CD14-positive monocyte (primary cell): ENCODE data around the gene LYSMD4. TPM values are rescaled to one million over a fixed set of nuclear protein-coding genes. Genes with fewer than 3 reads are reported as not detected.

Source experiments
- DNase-seq, 3 donors: peaks; one replicate each; pipeline ENCODE4 v3.0.0-alpha.2; 2011 to 2022
- H2AFZ ChIP-seq: 2 replicates; pipeline ENCODE4 v1.6.0; 2012; ENCODE audit warnings: mild to moderate bottlenecking, low read depth, low read length, inconsistent platforms; ENCODE audit not compliant: insufficient read depth, poor library complexity, severe bottlenecking
- H3K27ac ChIP-seq, 2 donors: 1 replicate in 1 of 2; 2 replicates in 1 of 2; pipeline ENCODE4 v1.5.1; 2012 to 2013; ENCODE audit warnings: low read length in 2 of 2, control low read depth in 1 of 2, inconsistent platforms in 1 of 2, low read depth in 1 of 2, mild to moderate bottlenecking in 1 of 2
- H3K27me3 ChIP-seq, 2 donors: one replicate each; pipeline versions ENCODE4 v1.6.0 to v1.6.1; 2011 to 2013; ENCODE audit warnings: low read length in 2 of 2; ENCODE audit not compliant: control insufficient read depth in 2 of 2, insufficient read depth in 2 of 2
- H3K36me3 ChIP-seq, 2 donors: replicated peaks in 1 of 2; 1 replicate in 1 of 2; 2 replicates in 1 of 2; pipeline versions ENCODE4 v1.5.1 to v1.6.1; 2012 to 2013; ENCODE audit warnings: low read length in 2 of 2, control low read depth in 1 of 2, inconsistent platforms in 1 of 2, mild to moderate bottlenecking in 1 of 2; ENCODE audit not compliant: insufficient read depth in 2 of 2, control insufficient read depth in 1 of 2
- H3K4me1 ChIP-seq, 2 donors: 1 replicate in 1 of 2; 2 replicates in 1 of 2; pipeline versions ENCODE4 v1.5.1 to v1.6.1; 2012 to 2013; ENCODE audit warnings: low read length in 2 of 2, control low read depth in 1 of 2, inconsistent platforms in 1 of 2, mild to moderate bottlenecking in 1 of 2, moderate library complexity in 1 of 2; ENCODE audit not compliant: insufficient read depth in 2 of 2, control insufficient read depth in 1 of 2
- H3K4me2 ChIP-seq: replicated peaks from 2 replicates; pipeline ENCODE3; 2012; ENCODE audit warnings: low read length, moderate library complexity, mild to moderate bottlenecking; ENCODE audit not compliant: poor library complexity, severe bottlenecking; ENCODE audit errors: extremely low read depth
- H3K4me3 ChIP-seq, 3 experiments: fragments of 200-600 bp in 1 of 3; sonication (generic) in 1 of 3; replicated peaks in 1 of 3; 1 replicate in 2 of 3; 2 replicates in 1 of 3; pipeline ENCODE4 v1.5.1; 2011 to 2013; ENCODE audit warnings: low read length in 3 of 3, mild to moderate bottlenecking in 3 of 3, control low read depth in 2 of 3, low read depth in 2 of 3, inconsistent platforms in 1 of 3, moderate library complexity in 1 of 3
- H3K79me2 ChIP-seq: 2 replicates; pipeline ENCODE4 v1.6.0; 2012; ENCODE audit warnings: mild to moderate bottlenecking, control low read depth, inconsistent platforms, low read length, moderate library complexity; ENCODE audit not compliant: insufficient read depth
- H3K9ac ChIP-seq: 2 replicates; pipeline ENCODE4 v1.6.0; 2017; ENCODE audit warnings: low read length, mild to moderate bottlenecking; ENCODE audit not compliant: insufficient read depth, poor library complexity, severe bottlenecking
- H3K9me3 ChIP-seq, 2 donors: replicated peaks in 1 of 2; 1 replicate in 1 of 2; 2 replicates in 1 of 2; pipeline versions ENCODE4 v1.5.1 to v1.6.1; 2012 to 2013; ENCODE audit warnings: low read length in 2 of 2, control low read depth in 1 of 2; ENCODE audit not compliant: control insufficient read depth in 1 of 2, insufficient read depth in 1 of 2
- H4K20me1 ChIP-seq: 2 replicates; pipeline ENCODE4 v1.6.0; 2012; ENCODE audit warnings: mild to moderate bottlenecking, low read length, control low read depth, moderate library complexity; ENCODE audit not compliant: insufficient read depth
- H3K27ac Mint-ChIP-seq, 7 donors: one replicate each; pipeline ENCODE4 v1.8.0; 2020; ENCODE audit warnings: mild to moderate bottlenecking in 7 of 7, mixed read lengths in 7 of 7, moderate library complexity in 6 of 7, inconsistent platforms in 2 of 7
- H3K27me3 Mint-ChIP-seq, 3 donors: one replicate each; pipeline ENCODE4 v1.8.0; 2021 to 2022; ENCODE audit warnings: low read depth in 3 of 3, mild to moderate bottlenecking in 3 of 3, mixed read lengths in 3 of 3, moderate library complexity in 3 of 3, inconsistent platforms in 1 of 3
- H3K36me3 Mint-ChIP-seq, 2 donors: one replicate each; pipeline ENCODE4 v1.8.0; 2020; ENCODE audit warnings: mixed read lengths in 2 of 2, inconsistent platforms in 1 of 2, mild to moderate bottlenecking in 1 of 2
- H3K4me1 Mint-ChIP-seq: one replicate; pipeline ENCODE4 v1.8.0; 2020; ENCODE audit warnings: mild to moderate bottlenecking, mixed read lengths
- H3K4me3 Mint-ChIP-seq, 2 donors: one replicate each; pipeline ENCODE4 v1.8.0; 2020; ENCODE audit warnings: mild to moderate bottlenecking in 2 of 2, mixed read lengths in 2 of 2, moderate library complexity in 1 of 2
- H3K9me3 Mint-ChIP-seq, 7 donors: one replicate each; pipeline ENCODE4 v1.8.0; 2020 to 2022; ENCODE audit warnings: mixed read lengths in 7 of 7, mild to moderate bottlenecking in 6 of 7, moderate library complexity in 6 of 7, inconsistent platforms in 2 of 7
- CTCF ChIP-seq: fragments of 200-600 bp; IDR thresholded peaks from one replicate; pipeline ENCODE4 v1.8.0; 2022; ENCODE audit warnings: antibody characterized with exemption, mild to moderate bottlenecking
- WGBS: methylation state at CpG from one replicate; pipeline ENCODE4 v1.1.5; 2013; ENCODE audit warnings: missing lambda C conversion rate; ENCODE audit not compliant: insufficient coverage; 5-methylcytosine and 5-hydroxymethylcytosine counted together
- intact Hi-C, 2 donors: fragments of 100-400 bp; cut with micrococcal nuclease; formaldehyde crosslinking; loops; one replicate each; pipeline versions ENCODE4 v1.15.0 to v1.15.1; 2023
- polyA plus RNA-seq, 3 donors: library from polyadenylated mRNA; depleted of rRNA in 1 of 3; unstranded in 2 of 3; stranded (reverse) in 1 of 3; fragments of 300-500 nt in 2 of 3; fragments of >200 nt in 1 of 3; fragmentation: Illumina TruSeq in 2 of 3; gene quantifications; 1 replicate in 2 of 3; 2 replicates in 1 of 3; pipeline ENCODE4 v1.2.3, GENCODE V29; 2012 to 2021

The LYSMD4 gene
- polyA plus RNA-seq, 3 donors: 1.1 to 4.7 (median 2.5) TPM

DNA sequence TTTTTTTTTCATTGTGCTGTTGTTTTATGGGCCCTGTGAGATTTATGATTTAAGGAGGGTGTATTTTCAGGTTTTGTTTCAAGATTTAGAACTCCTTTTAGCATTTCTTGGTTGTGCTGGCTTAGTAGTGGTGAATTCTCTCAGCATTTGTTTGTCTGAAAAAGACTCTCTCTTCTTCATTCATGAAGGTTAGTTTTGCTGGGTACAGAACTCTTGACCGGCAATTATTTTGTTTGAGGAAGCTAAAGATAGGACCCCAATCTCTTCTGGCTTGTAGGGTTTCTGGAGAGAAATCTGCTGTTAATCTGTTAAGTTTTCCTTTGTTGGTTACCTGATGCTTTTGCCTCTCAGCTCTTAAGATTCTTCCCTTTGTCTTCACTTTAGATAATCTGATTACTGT is 46.9 kb downstream of the LYSMD4 start:
- Histone ChIP-seq H3K4me3 (no peak overlapping the region), H4K20me1 (peaks cover 9% of the 10 kb centered on the region), H3K79me2 (peaks cover 8% of the 10 kb centered on the region), H3K36me3 (peaks cover 33 to 86% of the 10 kb centered on the region in 2 donors), H3K9me3 (peaks cover 0 to 4% of the 10 kb centered on the region in 2 donors), H3K9ac (no peak overlapping the region), H3K4me1 (no peaks in the 10 kb centered on the region), H2AFZ (no peak overlapping the region), H3K27me3 (no peaks in the 10 kb centered on the region), H3K4me2 (no peak overlapping the region), H3K27ac (no peak overlapping the region)
- Mint-ChIP-seq H3K36me3 (peaks cover 82 to 91% of the 10 kb centered on the region in 2 donors), H3K9me3 (peaks cover 9 to 30% (median 13%) of the 10 kb centered on the region in 7 donors), H3K27ac (no peak overlapping the region), H3K4me3 (no peak overlapping the region), H3K27me3 (no peaks in the 10 kb centered on the region), H3K4me1 (no peaks in the 10 kb centered on the region)
- intact Hi-C loops: no loop called here
- no peak for DNase-seq
- no CpG with 5 or more reads among the region's 1 CpG for WGBS
- no peak for TF ChIP-seq CTCF

DNA sequence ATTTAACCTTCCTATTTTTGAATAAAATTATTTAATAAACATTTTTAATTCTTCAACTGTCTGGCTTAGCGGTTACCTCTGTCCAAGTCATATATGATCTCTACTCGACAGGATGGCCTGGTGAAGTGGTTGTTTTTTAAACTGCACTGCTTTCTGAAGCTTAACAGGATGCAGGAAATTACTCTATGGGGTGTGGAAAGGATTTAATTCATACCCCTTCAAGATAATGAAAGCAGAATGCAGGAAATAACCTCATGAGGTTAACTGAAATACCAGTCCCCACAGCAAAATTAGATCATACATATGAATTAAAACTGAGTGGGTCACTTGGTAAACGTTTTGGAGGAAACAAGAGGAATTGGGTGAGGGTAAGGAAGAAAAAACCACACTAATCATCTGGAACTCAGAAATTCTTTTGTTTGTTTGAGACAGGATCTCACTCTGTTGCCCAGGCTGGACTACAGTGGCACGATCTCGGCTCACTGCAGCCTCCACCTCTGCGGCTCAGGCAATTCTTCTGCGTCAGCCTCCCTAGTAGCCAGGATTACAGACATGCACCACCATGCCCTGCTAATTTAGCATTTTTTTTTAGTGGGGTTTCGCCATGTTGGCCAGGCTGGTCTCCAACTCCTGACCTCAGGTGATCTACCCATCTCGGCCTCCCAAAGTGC is 50.1 kb downstream of the LYSMD4 start:
- H3K27ac Mint-ChIP-seq: peak overlapping the region in 1 of 7 donors; percentile 78
- WGBS: 100% methylated on average over 1 of the region's 9 CpGs
- peaks cover 30 to 86% of the 10 kb centered on the region in 2 donors for H3K36me3 ChIP-seq

More for the DNA sequence above, 50.1 kb downstream of the LYSMD4 start:
- DNase-seq: no peak
- Histone ChIP-seq H3K79me2 (peaks cover 8% of the 10 kb centered on the region), H3K27me3 (no peaks in the 10 kb centered on the region), H3K9me3 (peaks cover 0 to 4% of the 10 kb centered on the region in 2 donors), H4K20me1 (peaks cover 20% of the 10 kb centered on the region), H2AFZ (no peak overlapping the region), H3K27ac (no peak overlapping the region), H3K4me1 (no peaks in the 10 kb centered on the region), H3K4me3 (no peak overlapping the region), H3K4me2 (no peak overlapping the region), H3K9ac (no peak overlapping the region)
- no peak for TF ChIP-seq CTCF
- H3K9me3 Mint-ChIP-seq: peaks cover 9 to 30% (median 13%) of the 10 kb centered on the region in 7 donors
- no peaks in the 10 kb centered on the region for H3K4me1 Mint-ChIP-seq
- intact Hi-C loops: no loop called here
- H3K4me3 Mint-ChIP-seq: no peak overlapping the region
- H3K27me3 Mint-ChIP-seq: no peaks in the 10 kb centered on the region
- H3K36me3 Mint-ChIP-seq: peaks cover 80 to 83% of the 10 kb centered on the region in 2 donors
